SK-N-SH treated with all-trans-retinoic acid at 6 μM for 48 hours (cell line): ENCODE data around the gene SLC25A6.

Source experiments
- ARNTL ChIP-seq: fragments of 450-650 bp; formaldehyde crosslinking; IDR thresholded peaks from 2 replicates; pipeline ENCODE4 v1.5.0; 2020; ENCODE audit warnings: low read depth, mild to moderate bottlenecking, moderate library complexity, borderline replicate concordance
- BACH2 ChIP-seq: fragments of 250-450 bp; sonication (Bioruptor Pico); IDR thresholded peaks from 2 replicates; pipeline ENCODE4 v1.9.0; 2021; ENCODE audit warnings: mild to moderate bottlenecking, borderline replicate concordance
- CSDC2 ChIP-seq: fragments of 250-450 bp; sonication (Bioruptor Pico); IDR thresholded peaks from 2 replicates; pipeline ENCODE4 v1.5.0; 2020; ENCODE audit warnings: mild to moderate bottlenecking, moderate library complexity
- ISL1 ChIP-seq: fragments of 250-450 bp; sonication (Bioruptor Pico); IDR thresholded peaks from 2 replicates; pipeline ENCODE4 v2.1.2; 2022; ENCODE audit warnings: mild to moderate bottlenecking, moderate library complexity
- PATZ1 ChIP-seq: fragments of 250-450 bp; sonication (Bioruptor Pico); IDR thresholded peaks from 2 replicates; pipeline ENCODE4 v1.8.0; 2020; ENCODE audit warnings: mild to moderate bottlenecking, moderate library complexity, borderline replicate concordance
- PPARA ChIP-seq: fragments of 250-450 bp; sonication (Bioruptor Pico); IDR thresholded peaks from 2 replicates; pipeline ENCODE4 v1.5.0; 2020; ENCODE audit warnings: mild to moderate bottlenecking, borderline replicate concordance
- RARB ChIP-seq: fragments of 250-450 bp; sonication (Bioruptor Pico); IDR thresholded peaks from 2 replicates; pipeline ENCODE4 v1.8.0; 2021; ENCODE audit warnings: mild to moderate bottlenecking, moderate library complexity
- TOX ChIP-seq: fragments of 250-450 bp; sonication (Bioruptor Pico); IDR thresholded peaks from 2 replicates; pipeline ENCODE4 v1.8.0; 2021; ENCODE audit warnings: mild to moderate bottlenecking, moderate library complexity, borderline replicate concordance
- ZFP3 ChIP-seq: fragments of 250-450 bp; sonication (Bioruptor Pico); IDR thresholded peaks from 2 replicates; pipeline ENCODE4 v1.5.0; 2020; ENCODE audit warnings: mild to moderate bottlenecking, moderate library complexity
- ZFP30 ChIP-seq: fragments of 450-650 bp; formaldehyde crosslinking; IDR thresholded peaks from 2 replicates; pipeline ENCODE4 v1.5.0; 2022; ENCODE audit warnings: mild to moderate bottlenecking, moderate library complexity
- ZNF565 ChIP-seq: fragments of 450-650 bp; formaldehyde crosslinking; conservative IDR thresholded peaks from 2 replicates; pipeline ENCODE4 v1.5.0; 2020; ENCODE audit warnings: low read depth, mild to moderate bottlenecking, moderate library complexity
- TF ChIP-seq, protein P1 (sequence below): fragments of 250-450 bp; sonication (Bioruptor Pico); IDR thresholded peaks from 2 replicates; pipeline ENCODE4 v1.5.1; 2020; ENCODE audit warnings: low read depth, mild to moderate bottlenecking, moderate library complexity
- TF ChIP-seq, protein P2 (sequence below): fragments of 250-450 bp; sonication (Bioruptor Pico); IDR thresholded peaks from 2 replicates; pipeline ENCODE4 v1.8.0; 2021; ENCODE audit warnings: low read depth, mild to moderate bottlenecking, moderate library complexity, borderline replicate concordance

DNA sequence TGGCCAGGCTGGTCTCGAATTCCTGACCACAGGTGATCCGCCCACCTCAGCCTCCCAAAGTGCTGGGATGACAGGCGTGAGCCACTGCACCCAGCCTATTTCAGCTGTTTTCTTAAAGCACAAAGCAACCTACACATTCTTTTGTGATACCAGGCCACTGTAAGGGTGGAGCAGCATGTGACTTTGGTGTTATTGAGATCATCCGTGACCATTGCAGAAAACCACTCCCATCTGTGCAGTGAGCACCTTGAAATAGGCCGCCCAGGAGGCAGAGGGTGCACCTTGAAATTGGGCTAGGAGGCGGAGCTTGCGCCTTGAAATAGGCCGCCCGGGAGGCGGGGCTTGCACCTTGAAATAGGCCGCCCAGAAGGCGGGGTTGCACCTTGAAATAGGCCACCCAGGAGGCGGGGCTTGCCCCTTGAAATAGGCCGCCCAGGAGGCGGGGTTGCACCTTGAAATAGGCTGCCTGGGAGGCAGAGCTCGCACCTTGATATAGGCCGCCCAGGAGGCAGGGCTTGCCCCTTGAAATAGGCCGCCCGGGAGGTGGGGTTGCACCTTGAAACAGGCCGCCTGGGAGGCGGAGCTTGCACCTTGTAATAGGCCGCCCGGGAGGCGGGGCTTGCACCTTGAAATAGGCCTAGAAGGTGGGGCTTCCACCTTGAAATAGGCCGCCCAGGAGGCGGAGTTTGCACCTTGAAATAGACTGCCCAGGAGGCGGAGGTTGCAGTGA, 9.0 kb upstream of the SLC25A6 start:
- TF ChIP-seq, protein P1, sequence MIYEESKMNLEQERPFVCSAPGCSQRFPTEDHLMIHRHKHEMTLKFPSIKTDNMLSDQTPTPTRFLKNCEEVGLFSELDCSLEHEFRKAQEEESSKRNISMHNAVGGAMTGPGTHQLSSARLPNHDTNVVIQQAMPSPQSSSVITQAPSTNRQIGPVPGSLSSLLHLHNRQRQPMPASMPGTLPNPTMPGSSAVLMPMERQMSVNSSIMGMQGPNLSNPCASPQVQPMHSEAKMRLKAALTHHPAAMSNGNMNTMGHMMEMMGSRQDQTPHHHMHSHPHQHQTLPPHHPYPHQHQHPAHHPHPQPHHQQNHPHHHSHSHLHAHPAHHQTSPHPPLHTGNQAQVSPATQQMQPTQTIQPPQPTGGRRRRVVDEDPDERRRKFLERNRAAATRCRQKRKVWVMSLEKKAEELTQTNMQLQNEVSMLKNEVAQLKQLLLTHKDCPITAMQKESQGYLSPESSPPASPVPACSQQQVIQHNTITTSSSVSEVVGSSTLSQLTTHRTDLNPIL = no peak
- TF ChIP-seq, protein P2, sequence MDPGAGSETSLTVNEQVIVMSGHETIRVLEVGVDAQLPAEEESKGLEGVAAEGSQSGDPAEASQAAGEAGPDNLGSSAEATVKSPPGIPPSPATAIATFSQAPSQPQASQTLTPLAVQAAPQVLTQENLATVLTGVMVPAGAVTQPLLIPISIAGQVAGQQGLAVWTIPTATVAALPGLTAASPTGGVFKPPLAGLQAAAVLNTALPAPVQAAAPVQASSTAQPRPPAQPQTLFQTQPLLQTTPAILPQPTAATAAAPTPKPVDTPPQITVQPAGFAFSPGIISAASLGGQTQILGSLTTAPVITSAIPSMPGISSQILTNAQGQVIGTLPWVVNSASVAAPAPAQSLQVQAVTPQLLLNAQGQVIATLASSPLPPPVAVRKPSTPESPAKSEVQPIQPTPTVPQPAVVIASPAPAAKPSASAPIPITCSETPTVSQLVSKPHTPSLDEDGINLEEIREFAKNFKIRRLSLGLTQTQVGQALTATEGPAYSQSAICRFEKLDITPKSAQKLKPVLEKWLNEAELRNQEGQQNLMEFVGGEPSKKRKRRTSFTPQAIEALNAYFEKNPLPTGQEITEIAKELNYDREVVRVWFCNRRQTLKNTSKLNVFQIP (CRISPR knock-in tag) = no peak
- no peak for TF ChIP-seq ARNTL (CRISPR knock-in tag)
- TF ChIP-seq ZFP3 (CRISPR knock-in tag) = no peak
- TF ChIP-seq ZFP30 (CRISPR knock-in tag) = no peak
- TF ChIP-seq ZNF565 (CRISPR knock-in tag) = no peak
- no peak for TF ChIP-seq PATZ1
- no peak for TF ChIP-seq CSDC2 (CRISPR knock-in tag)
- no peak for TF ChIP-seq BACH2 (CRISPR knock-in tag)
- no peak for TF ChIP-seq RARB (CRISPR knock-in tag)
- TF ChIP-seq PPARA (CRISPR knock-in tag) = no peak
- no peak for TF ChIP-seq TOX (CRISPR knock-in tag)
- TF ChIP-seq ISL1 (CRISPR knock-in tag) = no peak
